GM06990 (cell line): Measurements from ENCODE around the gene OOSP2.

Experiments
- DNase-seq: peaks from one replicate; pipeline ENCODE4 v3.0.0-alpha.2; 2011; ENCODE audit not compliant: insufficient read length; ENCODE audit errors: extremely low read depth
- H3K27me3 ChIP-seq: replicated peaks from 2 replicates; pipeline ENCODE4 v1.6.0; 2011; ENCODE audit warnings: low read length; ENCODE audit not compliant: control insufficient read depth, insufficient read depth
- H3K36me3 ChIP-seq: 2 replicates; pipeline ENCODE4 v1.5.1; 2011; ENCODE audit warnings: low read length; ENCODE audit not compliant: control insufficient read depth, insufficient read depth
- H3K4me3 ChIP-seq: replicated peaks from 2 replicates; pipeline ENCODE4 v1.5.1; 2011; ENCODE audit warnings: low read depth, mild to moderate bottlenecking, control low read depth, low read length
- CTCF ChIP-seq: IDR thresholded peaks from 2 replicates; pipeline ENCODE4 v1.5.1; 2011; ENCODE audit warnings: low read length, control low read depth, mild to moderate bottlenecking, inconsistent platforms; ENCODE audit not compliant: insufficient read depth, poor library complexity, severe bottlenecking

The OOSP2 gene

GRCh38 chr11:60097189-60097588 is 57.0 kb downstream of the OOSP2 start:
- DNase-seq = no peak
- no peaks in the 10 kb centered on the region; the same call in 1 of the 2 replicates for H3K27me3 ChIP-seq
- no peaks in the 10 kb centered on the region for H3K36me3 ChIP-seq
- no peak for TF ChIP-seq CTCF
- no peak overlapping the region for H3K4me3 ChIP-seq
